PC-3 (cell line): ENCODE data around the gene IGDCC3.

Experiments
- EZH2 ChIP-seq: fragments of 300-600 bp; sonication (generic); IDR thresholded peaks from one replicate; pipeline ENCODE4 v1.6.1; 2017; ENCODE audit warnings: antibody characterized with exemption, mild to moderate bottlenecking, low read length; ENCODE audit not compliant: unreplicated experiment
- EZH2phosphoT487 ChIP-seq: fragments of 300-600 bp; sonication (generic); IDR thresholded peaks from 2 replicates; pipeline ENCODE4 v1.6.1; 2018; ENCODE audit warnings: mild to moderate bottlenecking, antibody characterized with exemption, low read length, borderline replicate concordance
- TF ChIP-seq, protein P1 (sequence below): fragments of 300-600 bp; sonication (generic); conservative IDR thresholded peaks from 2 replicates; pipeline ENCODE4 v1.5.1; 2017; ENCODE audit warnings: antibody characterized with exemption, low read depth, mild to moderate bottlenecking, low read length

DNA sequence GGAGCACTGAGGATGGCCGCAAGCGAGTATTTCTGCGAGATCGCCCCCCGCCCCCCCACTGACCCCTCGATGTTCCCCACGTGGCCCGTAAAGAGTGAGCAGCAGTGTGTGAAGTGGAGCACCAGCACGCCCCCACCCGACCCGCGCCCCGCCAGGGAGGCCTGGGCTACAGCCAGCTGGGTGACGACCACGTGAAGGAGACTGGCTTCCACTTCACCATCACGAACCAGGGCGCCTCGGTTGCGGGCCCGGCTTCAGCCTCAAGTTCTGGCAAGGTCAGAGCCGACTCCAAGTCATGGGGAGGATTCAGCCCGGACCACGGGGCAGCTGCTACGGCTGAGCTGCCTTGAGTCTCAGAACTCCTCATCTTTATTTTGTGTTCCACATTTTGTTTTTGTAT lies 75.7 kb downstream of the IGDCC3 start:
- TF ChIP-seq, protein P1, sequence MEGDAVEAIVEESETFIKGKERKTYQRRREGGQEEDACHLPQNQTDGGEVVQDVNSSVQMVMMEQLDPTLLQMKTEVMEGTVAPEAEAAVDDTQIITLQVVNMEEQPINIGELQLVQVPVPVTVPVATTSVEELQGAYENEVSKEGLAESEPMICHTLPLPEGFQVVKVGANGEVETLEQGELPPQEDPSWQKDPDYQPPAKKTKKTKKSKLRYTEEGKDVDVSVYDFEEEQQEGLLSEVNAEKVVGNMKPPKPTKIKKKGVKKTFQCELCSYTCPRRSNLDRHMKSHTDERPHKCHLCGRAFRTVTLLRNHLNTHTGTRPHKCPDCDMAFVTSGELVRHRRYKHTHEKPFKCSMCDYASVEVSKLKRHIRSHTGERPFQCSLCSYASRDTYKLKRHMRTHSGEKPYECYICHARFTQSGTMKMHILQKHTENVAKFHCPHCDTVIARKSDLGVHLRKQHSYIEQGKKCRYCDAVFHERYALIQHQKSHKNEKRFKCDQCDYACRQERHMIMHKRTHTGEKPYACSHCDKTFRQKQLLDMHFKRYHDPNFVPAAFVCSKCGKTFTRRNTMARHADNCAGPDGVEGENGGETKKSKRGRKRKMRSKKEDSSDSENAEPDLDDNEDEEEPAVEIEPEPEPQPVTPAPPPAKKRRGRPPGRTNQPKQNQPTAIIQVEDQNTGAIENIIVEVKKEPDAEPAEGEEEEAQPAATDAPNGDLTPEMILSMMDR, result no peak
- TF ChIP-seq EZH2 (no peak), EZH2phosphoT487 (no peak)
